Mesenchymal stem cell (in vitro differentiated cells and primary cell): ENCODE data around the gene TUBB6.

Experiments used
- DNase-seq: peaks from one replicate; pipeline ENCODE4 v3.0.0-alpha.2; 2013
- H2AFZ ChIP-seq: one replicate; pipeline ENCODE4 v1.6.1; 2013; ENCODE audit warnings: low read depth, mild to moderate bottlenecking, control low read depth, inconsistent platforms, low read length, moderate library complexity
- H2AK5ac ChIP-seq: 2 replicates; pipeline ENCODE4 v1.6.1; 2013; ENCODE audit warnings: low read length, moderate library complexity, mild to moderate bottlenecking, inconsistent platforms; ENCODE audit not compliant: severe bottlenecking
- H2BK120ac ChIP-seq: one replicate; pipeline ENCODE4 v1.6.1; 2013; ENCODE audit warnings: low read depth, mild to moderate bottlenecking, inconsistent platforms, low read length, moderate library complexity
- H2BK12ac ChIP-seq, 2 experiments: one replicate each; pipeline ENCODE4 v1.6.1; 2013; ENCODE audit warnings: inconsistent platforms in 2 of 2, low read length in 2 of 2, mild to moderate bottlenecking in 2 of 2, moderate library complexity in 2 of 2, control low read depth in 1 of 2
- H2BK15ac ChIP-seq: one replicate; pipeline ENCODE4 v1.6.1; 2013; ENCODE audit warnings: mild to moderate bottlenecking, low read depth, inconsistent platforms; ENCODE audit not compliant: poor library complexity, severe bottlenecking
- H2BK5ac ChIP-seq: 2 replicates; pipeline ENCODE4 v1.6.1; 2013; ENCODE audit warnings: low read depth, mild to moderate bottlenecking, low read length, control low read depth, inconsistent platforms; ENCODE audit not compliant: poor library complexity, severe bottlenecking
- H3K14ac ChIP-seq, 2 experiments: one replicate each; pipeline ENCODE4 v1.6.1; 2013; ENCODE audit warnings: inconsistent platforms in 2 of 2, low read length in 2 of 2, control low read depth in 1 of 2, mild to moderate bottlenecking in 1 of 2, moderate library complexity in 1 of 2
- H3K18ac ChIP-seq, 2 experiments: one replicate each; pipeline ENCODE4 v1.6.1; 2013; ENCODE audit warnings: inconsistent platforms in 2 of 2, low read length in 2 of 2, control low read depth in 1 of 2, low read depth in 1 of 2, mild to moderate bottlenecking in 1 of 2
- H3K23ac ChIP-seq, 2 experiments: one replicate each; pipeline ENCODE4 v1.6.1; 2013; ENCODE audit warnings: inconsistent platforms in 2 of 2, low read length in 2 of 2, mild to moderate bottlenecking in 2 of 2, moderate library complexity in 2 of 2, control low read depth in 1 of 2
- H3K27ac ChIP-seq: 2 replicates; pipeline ENCODE4 v1.5.1; 2013; ENCODE audit warnings: mild to moderate bottlenecking, moderate library complexity, low read length, control low read depth, inconsistent platforms; ENCODE audit not compliant: poor library complexity, severe bottlenecking
- H3K27me3 ChIP-seq, 2 experiments: 2 replicates each; pipeline versions ENCODE4 v1.6.1 to v1.7.0; 2013; ENCODE audit warnings: low read length in 2 of 2, mild to moderate bottlenecking in 2 of 2, moderate library complexity in 2 of 2, control low read depth in 1 of 2, inconsistent platforms in 1 of 2; ENCODE audit not compliant: control insufficient read depth in 1 of 2, insufficient read depth in 1 of 2
- H3K36me3 ChIP-seq, 2 experiments: 2 replicates each; pipeline versions ENCODE4 v1.6.1 to v1.7.0; 2013; ENCODE audit warnings: low read length in 2 of 2, control low read depth in 1 of 2, inconsistent platforms in 1 of 2, low read depth in 1 of 2, mild to moderate bottlenecking in 1 of 2; ENCODE audit not compliant: insufficient read depth in 2 of 2, control insufficient read depth in 1 of 2
- H3K4ac ChIP-seq, 2 experiments: one replicate each; pipeline ENCODE4 v1.6.1; 2013; ENCODE audit warnings: inconsistent platforms in 2 of 2, low read length in 2 of 2, mild to moderate bottlenecking in 2 of 2, moderate library complexity in 2 of 2, control low read depth in 1 of 2, low read depth in 1 of 2
- H3K4me1 ChIP-seq: 2 replicates; pipeline ENCODE4 v1.6.1; 2013; ENCODE audit warnings: low read depth, low read length, control low read depth; ENCODE audit not compliant: control insufficient read depth, insufficient read depth
- H3K4me2 ChIP-seq: 2 replicates; pipeline ENCODE4 v1.6.1; 2013; ENCODE audit warnings: low read length, mild to moderate bottlenecking, inconsistent platforms; ENCODE audit not compliant: poor library complexity, severe bottlenecking
- H3K4me3 ChIP-seq, 2 experiments: 2 replicates each; pipeline versions ENCODE4 v1.5.1 to v1.7.0; 2013; ENCODE audit warnings: low read length in 2 of 2, mild to moderate bottlenecking in 2 of 2, control low read depth in 1 of 2, low read depth in 1 of 2; ENCODE audit not compliant: insufficient read depth in 1 of 2
- H3K79me1 ChIP-seq: replicated peaks from 2 replicates; pipeline ENCODE4 v1.6.1; 2013; ENCODE audit warnings: mild to moderate bottlenecking, control low read depth, low read length, inconsistent platforms; ENCODE audit not compliant: poor library complexity, severe bottlenecking
- H3K9ac ChIP-seq: 2 replicates; pipeline ENCODE4 v1.7.0; 2013; ENCODE audit warnings: mild to moderate bottlenecking, low read length, moderate library complexity
- H3K9me3 ChIP-seq: 2 replicates; pipeline ENCODE4 v1.7.0; 2013; ENCODE audit warnings: mild to moderate bottlenecking, low read length; ENCODE audit not compliant: control insufficient read depth
- H4K8ac ChIP-seq: one replicate; pipeline ENCODE4 v1.6.1; 2013; ENCODE audit warnings: inconsistent platforms, mild to moderate bottlenecking, low read length, moderate library complexity
- H4K91ac ChIP-seq: one replicate; pipeline ENCODE4 v1.6.1; 2013; ENCODE audit warnings: mild to moderate bottlenecking, low read length, inconsistent platforms
- WGBS: methylation state at CpG from one replicate; pipeline ENCODE4 v1.1.7; 2013; ENCODE audit warnings: mixed read lengths; 5-methylcytosine and 5-hydroxymethylcytosine counted together

The TUBB6 gene

GRCh38 chr18:12271376-12272235, 36.4 kb upstream of the TUBB6 start:
- peak; percentile 86 for DNase-seq
- Histone ChIP-seq H2BK12ac (no peak overlapping the region), H3K9ac (peak overlapping the region; percentile 83), H2AK5ac (peak overlapping the region; percentile 60), H3K36me3 (no peaks in the 10 kb centered on the region), H2BK120ac (no peak overlapping the region), H3K4ac (no peak overlapping the region), H3K23ac (no peak overlapping the region), H2AFZ (peak overlapping the region; percentile 70), H4K91ac (peak overlapping the region; percentile 45), H2BK5ac (no peak overlapping the region), H3K4me3 (peak overlapping the region; percentile 48 to 72), H3K4me1 (peaks cover 7% of the 10 kb centered on the region), H4K8ac (peak overlapping the region; percentile 48), H3K79me1 (no peaks in the 10 kb centered on the region), H3K18ac (peak overlapping the region in 1 of 2 experiments; percentile 21), H3K9me3 (no peaks in the 10 kb centered on the region), H3K27ac (no peak overlapping the region), H3K27me3 (peaks cover 0 to 6% of the 10 kb centered on the region in 2 experiments), H2BK15ac (no peak overlapping the region), H3K4me2 (peak overlapping the region; percentile 94), H3K14ac (no peak overlapping the region)
- 21% methylated on average over 43 of the region's 51 CpGs for WGBS

GRCh38 chr18:12274793-12275192, 33.2 kb upstream of the TUBB6 start:
- WGBS: 100% methylated on average over 4 of the region's 4 CpGs
- H3K9ac ChIP-seq: no peak overlapping the region
- no peaks in the 10 kb centered on the region for H3K9me3 ChIP-seq
- no peak overlapping the region for H4K8ac ChIP-seq
- H2BK12ac ChIP-seq: no peak overlapping the region
- no peak overlapping the region for H2BK120ac ChIP-seq
- no peak overlapping the region for H3K23ac ChIP-seq
- H2BK5ac ChIP-seq: no peak overlapping the region
- H4K91ac ChIP-seq: no peak overlapping the region
- H3K27me3 ChIP-seq: no peaks in the 10 kb centered on the region
- no peak overlapping the region for H2BK15ac ChIP-seq
- no peak overlapping the region for H3K27ac ChIP-seq
- no peak overlapping the region for H3K4me2 ChIP-seq
- no peaks in the 10 kb centered on the region for H3K36me3 ChIP-seq
- H3K4ac ChIP-seq: no peak overlapping the region
- DNase-seq: no peak
- H3K4me3 ChIP-seq: no peak overlapping the region
- H3K18ac ChIP-seq: no peak overlapping the region
- peaks cover 22% of the 10 kb centered on the region for H3K4me1 ChIP-seq
- H3K79me1 ChIP-seq: no peaks in the 10 kb centered on the region
- H2AK5ac ChIP-seq: no peak overlapping the region
- no peak overlapping the region for H2AFZ ChIP-seq
- no peak overlapping the region for H3K14ac ChIP-seq

- no peak for DNase-seq
- H3K18ac ChIP-seq: peak overlapping the region in 1 of 2 experiments; percentile 6
- H2AK5ac ChIP-seq: no peak overlapping the region
- H3K4me1 ChIP-seq: peaks cover 25% of the 10 kb centered on the region
- H4K8ac ChIP-seq: no peak overlapping the region
- no peaks in the 10 kb centered on the region for H3K9me3 ChIP-seq
- no peak overlapping the region for H2AFZ ChIP-seq
- H2BK5ac ChIP-seq: no peak overlapping the region
- 89% methylated on average over 26 of the region's 26 CpGs for WGBS
- no peak overlapping the region for H2BK120ac ChIP-seq
- H3K23ac ChIP-seq: no peak overlapping the region
- peak overlapping the region; percentile 83 for H2BK15ac ChIP-seq
- H3K14ac ChIP-seq: no peak overlapping the region
- no peaks in the 10 kb centered on the region for H3K27me3 ChIP-seq
- no peak overlapping the region for H3K4me3 ChIP-seq
- H3K4me2 ChIP-seq: no peak overlapping the region
- peak overlapping the region; percentile 3 for H4K91ac ChIP-seq
- H3K9ac ChIP-seq: peak overlapping the region; percentile 97
- H3K79me1 ChIP-seq: peaks cover 2% of the 10 kb centered on the region
- no peaks in the 10 kb centered on the region for H3K36me3 ChIP-seq
- peak overlapping the region in 1 of 2 experiments; percentile 2 for H3K4ac ChIP-seq
- peak overlapping the region in 1 of 2 experiments; percentile 68 for H2BK12ac ChIP-seq
- H3K27ac ChIP-seq: no peak overlapping the region
These were observed 31.1 kb upstream of the TUBB6 start for GRCh38 chr18:12276736-12277554.

GRCh38 chr18:12278215-12278671, 29.8 kb upstream of the TUBB6 start:
- peak overlapping the region; percentile 15 to 20 for H3K4ac ChIP-seq
- no peak overlapping the region for H2BK15ac ChIP-seq
- peak overlapping the region; percentile 19 to 60 for H2BK12ac ChIP-seq
- H4K91ac ChIP-seq: peak overlapping the region; percentile 85
- H3K23ac ChIP-seq: peak overlapping the region in 1 of 2 experiments; percentile 0
- H3K18ac ChIP-seq: peak overlapping the region; percentile 50 to 58
- peak overlapping the region; percentile 93 for H4K8ac ChIP-seq
- no peaks in the 10 kb centered on the region for H3K9me3 ChIP-seq
- peak overlapping the region in 1 of 2 experiments; percentile 76 for H3K4me3 ChIP-seq
- H3K36me3 ChIP-seq: no peaks in the 10 kb centered on the region
- no peak overlapping the region for H2BK5ac ChIP-seq
- peak overlapping the region; percentile 40 for H2AK5ac ChIP-seq
- peaks cover 31% of the 10 kb centered on the region for H3K4me1 ChIP-seq
- 66% methylated on average over 7 of the region's 7 CpGs for whole genome bisulfite sequencing
- peaks cover 2% of the 10 kb centered on the region for H3K79me1 ChIP-seq
- H2AFZ ChIP-seq: no peak overlapping the region
- H3K27ac ChIP-seq: peak overlapping the region; percentile 94
- H2BK120ac ChIP-seq: peak overlapping the region; percentile 68
- H3K14ac ChIP-seq: peak overlapping the region in 1 of 2 experiments; percentile 22
- H3K4me2 ChIP-seq: peak overlapping the region; percentile 43
- DNase-seq: no peak
- no peaks in the 10 kb centered on the region for H3K27me3 ChIP-seq
- H3K9ac ChIP-seq: peak overlapping the region; percentile 97
